Ectodermal cell (in vitro differentiated cells): ENCODE data around the gene NUP58.

Experiments
- H3K27ac ChIP-seq: 2 replicates; pipeline ENCODE4 v1.7.0; 2013; ENCODE audit warnings: mild to moderate bottlenecking, low read depth, low read length; ENCODE audit not compliant: insufficient read depth, poor library complexity, severe bottlenecking
- H3K27me3 ChIP-seq: 2 replicates; pipeline ENCODE4 v1.7.0; 2013; ENCODE audit warnings: mild to moderate bottlenecking, low read length; ENCODE audit not compliant: insufficient read depth, control insufficient read depth, poor library complexity, severe bottlenecking
- H3K36me3 ChIP-seq: one replicate; pipeline ENCODE4 v1.7.0; 2013; ENCODE audit warnings: low read length; ENCODE audit not compliant: control insufficient read depth, insufficient read depth
- H3K4me1 ChIP-seq: one replicate; pipeline ENCODE4 v1.7.0; 2013; ENCODE audit warnings: low read length; ENCODE audit not compliant: control insufficient read depth, insufficient read depth
- H3K4me3 ChIP-seq: 2 replicates; pipeline ENCODE4 v1.7.0; 2013; ENCODE audit warnings: low read depth, low read length, control low read depth; ENCODE audit not compliant: insufficient read depth
- H3K9me3 ChIP-seq: 2 replicates; pipeline ENCODE4 v1.7.0; 2013; ENCODE audit warnings: mild to moderate bottlenecking, low read length, moderate library complexity; ENCODE audit not compliant: control insufficient read depth
- WGBS, 2 experiments: methylation state at CpG; one replicate each; pipeline ENCODE4 v1.1.7; 2013; ENCODE audit warnings: missing lambda C conversion rate in 2 of 2; 5-methylcytosine and 5-hydroxymethylcytosine counted together

NUP58 gene

GRCh38 chr13:25371875-25372283 is 70.5 kb downstream of the NUP58 start, which contains the start of gene ATP8A2:
Gene ATP8A2 (plus strand): TSS chr13:25371974. CDS start chr13:25372213, 239 bp downstream.
- H3K27me3 ChIP-seq, result peaks cover 66% of the 10 kb centered on the region
- H3K4me3 ChIP-seq, result peak within 1 kb of the TSS; percentile 44
- H3K4me1 ChIP-seq, result no peaks in the 10 kb centered on the region
- WGBS, 2 experiments, result 0% methylated on average over 58 of the region's 58 CpGs
- no peaks in the 10 kb centered on the region for H3K9me3 ChIP-seq
- H3K27ac ChIP-seq, result no peak within 1 kb of the TSS
- H3K36me3 ChIP-seq, result no peaks in the 10 kb centered on the region

DNA sequence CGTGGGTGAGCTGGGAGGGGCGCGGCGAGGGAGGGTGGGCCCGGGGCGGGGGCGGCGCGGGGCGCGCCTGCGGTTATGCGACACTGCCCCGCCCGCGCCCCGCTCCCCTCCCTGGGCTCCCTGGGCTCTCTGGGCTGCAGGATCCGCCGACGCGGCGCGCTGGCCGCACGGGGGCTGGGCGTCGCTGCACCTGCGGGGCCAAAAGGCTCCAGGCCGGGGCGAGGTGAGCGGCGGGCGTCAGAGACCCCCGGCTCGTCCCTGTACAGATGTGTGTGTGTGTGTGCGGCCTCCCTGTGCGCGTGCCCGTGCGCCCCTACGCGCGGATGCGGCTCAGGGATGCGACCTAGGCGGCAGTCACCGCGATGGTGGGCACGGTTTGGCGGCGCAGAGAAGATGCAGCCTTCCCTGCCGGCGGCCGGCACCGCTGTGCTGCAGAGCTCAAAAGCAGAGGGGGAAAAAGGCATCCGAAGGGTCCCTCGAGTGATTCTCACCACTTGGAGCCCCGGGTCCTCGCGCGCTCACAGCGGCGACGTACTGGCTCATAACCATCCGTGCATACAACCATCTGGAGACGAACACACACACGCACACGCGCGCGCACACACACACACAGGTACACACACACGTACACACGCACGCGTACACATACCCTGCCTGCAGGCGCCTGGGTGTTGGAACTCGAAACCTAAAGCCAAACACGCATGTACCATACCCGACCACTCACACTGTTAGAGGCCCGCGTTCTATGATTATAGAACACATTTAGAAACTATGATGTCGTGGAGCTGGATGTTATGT is 71.1 kb downstream of the NUP58 start:
- Histone ChIP-seq H3K27ac (no peak overlapping the region), H3K27me3 (peaks cover 66% of the 10 kb centered on the region), H3K9me3 (no peaks in the 10 kb centered on the region), H3K4me3 (peak overlapping the region; percentile 44), H3K36me3 (no peaks in the 10 kb centered on the region), H3K4me1 (no peaks in the 10 kb centered on the region)
- 23% methylated on average over 82 of the region's 82 CpGs for WGBS, 2 experiments

- 51 to 57% methylated on average over 9 of the region's 9 CpGs for WGBS, 2 experiments
- Histone ChIP-seq H3K9me3 (no peaks in the 10 kb centered on the region), H3K36me3 (no peaks in the 10 kb centered on the region), H3K4me3 (no peak overlapping the region), H3K27me3 (peaks cover 44% of the 10 kb centered on the region), H3K27ac (no peak overlapping the region), H3K4me1 (no peaks in the 10 kb centered on the region)
Observed at GRCh38 chr13:25375727-25376358, 74.4 kb downstream of the NUP58 start.

- Histone ChIP-seq H3K36me3 (no peaks in the 10 kb centered on the region), H3K9me3 (no peaks in the 10 kb centered on the region), H3K27ac (no peak overlapping the region), H3K4me3 (no peak overlapping the region), H3K4me1 (no peaks in the 10 kb centered on the region), H3K27me3 (peaks cover 29% of the 10 kb centered on the region)
- 92 to 93% methylated on average over 7 of the region's 7 CpGs for WGBS, 2 experiments
Observed at GRCh38 chr13:25377244-25377962, 76.0 kb downstream of the NUP58 start.

DNA sequence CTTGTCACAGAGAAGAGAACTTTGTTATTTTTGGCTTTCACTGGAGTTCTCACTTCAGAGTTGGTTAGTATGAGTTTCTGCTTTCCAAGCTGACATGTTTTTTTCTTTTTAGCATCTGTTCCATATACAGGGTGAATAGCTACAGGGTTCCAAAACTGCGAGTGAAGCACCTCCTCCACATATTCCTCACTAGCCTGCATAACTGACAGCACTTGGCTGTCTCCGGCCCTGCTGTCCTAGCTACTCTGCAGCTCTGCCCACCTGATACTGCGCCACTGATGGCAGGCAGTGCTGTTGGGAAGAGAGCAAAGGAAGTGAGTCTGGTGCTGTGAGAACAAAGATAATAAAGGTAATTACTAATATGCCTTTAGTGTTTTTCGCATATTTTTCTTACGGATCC is 77.1 kb downstream of the NUP58 start:
- peaks cover 18% of the 10 kb centered on the region for H3K27me3 ChIP-seq
- 85 to 90% methylated on average over 3 of the region's 5 CpGs for WGBS, 2 experiments
- H3K4me1 ChIP-seq, result no peaks in the 10 kb centered on the region
- no peak overlapping the region for H3K27ac ChIP-seq
- H3K9me3 ChIP-seq, result no peaks in the 10 kb centered on the region
- no peaks in the 10 kb centered on the region for H3K36me3 ChIP-seq
- no peak overlapping the region for H3K4me3 ChIP-seq

DNA sequence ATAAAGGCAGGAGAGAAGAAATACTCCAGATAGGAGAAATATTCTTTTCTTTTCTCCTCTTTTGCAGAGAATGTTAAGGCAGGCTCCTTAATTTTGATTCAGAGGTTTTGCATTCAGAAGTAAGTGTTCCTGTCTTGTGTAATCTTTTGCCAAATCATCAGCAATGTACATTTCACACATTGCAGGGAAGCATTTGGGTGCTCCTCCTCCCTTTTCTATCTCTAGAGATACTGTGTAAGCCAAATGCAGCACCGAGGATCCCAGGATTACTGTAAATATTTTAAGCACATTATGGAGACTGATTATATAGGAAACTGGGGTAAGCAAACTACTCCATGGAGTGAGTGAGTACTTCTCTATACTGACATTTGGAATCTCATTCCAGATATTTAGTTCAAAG is 77.6 kb downstream of the NUP58 start:
- no peaks in the 10 kb centered on the region for H3K36me3 ChIP-seq
- H3K4me3 ChIP-seq, result no peak overlapping the region
- no peaks in the 10 kb centered on the region for H3K4me1 ChIP-seq
- peaks cover 13% of the 10 kb centered on the region for H3K27me3 ChIP-seq
- H3K27ac ChIP-seq, result no peak overlapping the region
- no peaks in the 10 kb centered on the region for H3K9me3 ChIP-seq
- WGBS, 2 experiments, result 100% methylated on average over 1 of the region's 1 CpG; no CpG with 5 or more reads in 1 of the 2 experiments

GRCh38 chr13:25380082-25380481 is 78.7 kb downstream of the NUP58 start:
- 89 to 91% methylated on average over 4 of the region's 4 CpGs for WGBS, 2 experiments
- Histone ChIP-seq H3K36me3 (no peaks in the 10 kb centered on the region), H3K27ac (no peak overlapping the region), H3K4me3 (no peak overlapping the region), H3K4me1 (no peaks in the 10 kb centered on the region), H3K9me3 (no peaks in the 10 kb centered on the region), H3K27me3 (peaks cover 2% of the 10 kb centered on the region)

DNA sequence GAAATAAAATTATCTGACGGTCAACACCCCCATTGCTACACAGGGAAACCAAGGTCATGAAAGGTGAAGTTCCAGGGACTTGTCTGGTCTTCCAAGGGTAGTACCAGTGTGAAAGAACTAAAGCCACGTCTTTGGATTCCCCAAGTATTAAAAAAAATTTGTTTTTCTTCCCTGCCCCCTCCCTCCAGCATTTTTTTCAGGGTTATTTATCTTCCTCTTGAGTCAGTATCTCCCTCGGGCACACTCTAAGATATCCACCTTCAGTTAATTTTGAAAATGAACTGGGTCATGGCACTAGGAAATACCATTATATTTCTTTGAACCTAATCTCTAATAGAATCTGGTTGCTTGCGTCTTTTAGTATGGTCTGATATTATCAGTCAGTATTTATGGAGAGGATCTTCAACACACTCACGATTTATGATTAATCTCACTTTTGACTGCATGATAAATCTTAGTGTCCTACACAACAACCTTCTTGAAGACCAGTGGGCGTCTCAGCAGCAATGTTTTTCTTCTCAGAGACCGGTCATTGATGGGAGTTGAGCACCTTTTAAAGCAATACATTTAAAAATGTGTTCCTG is 79.4 kb downstream of the NUP58 start:
- no peaks in the 10 kb centered on the region for H3K9me3 ChIP-seq
- no peak overlapping the region for H3K4me3 ChIP-seq
- H3K27ac ChIP-seq, result no peak overlapping the region
- H3K27me3 ChIP-seq, result no peaks in the 10 kb centered on the region
- H3K36me3 ChIP-seq, result no peaks in the 10 kb centered on the region
- no peaks in the 10 kb centered on the region for H3K4me1 ChIP-seq
- 84 to 92% methylated on average over 6 to 7 of the region's 7 CpGs for WGBS, 2 experiments

- no peak overlapping the region for H3K4me3 ChIP-seq
- H3K27me3 ChIP-seq, result no peaks in the 10 kb centered on the region
- H3K27ac ChIP-seq, result no peak overlapping the region
- H3K9me3 ChIP-seq, result no peaks in the 10 kb centered on the region
- no peaks in the 10 kb centered on the region for H3K36me3 ChIP-seq
- WGBS, 2 experiments, result 64 to 68% methylated on average over 4 of the region's 4 CpGs
- no peaks in the 10 kb centered on the region for H3K4me1 ChIP-seq
Observed at GRCh38 chr13:25384758-25385410, 83.5 kb downstream of the NUP58 start.
